ENCODE measurements around the gene CSNK2B. TPM values are rescaled to one million over a fixed set of nuclear protein-coding genes. Genes with fewer than 3 reads are reported as not detected.
"Not testable (repeated sequence)": the region's sequence is repeated elsewhere in the genome, so short reads cannot be mapped to it uniquely, and the experiment has no call there.

The CSNK2B gene
- total RNA-seq, 1 experiment from 2014 or later: 88.8 TPM

GRCh38 chr6:31691078-31691463 lies 25.2 kb downstream of the CSNK2B start:
- DNase-seq: no peak
- no peaks in the 10 kb centered on the region for H3K27me3 ChIP-seq
- H3K9me3 ChIP-seq: no peaks in the 10 kb centered on the region
- no peaks in the 10 kb centered on the region for H3K36me3 ChIP-seq
- no peak overlapping the region for H3K4me3 ChIP-seq

DNA sequence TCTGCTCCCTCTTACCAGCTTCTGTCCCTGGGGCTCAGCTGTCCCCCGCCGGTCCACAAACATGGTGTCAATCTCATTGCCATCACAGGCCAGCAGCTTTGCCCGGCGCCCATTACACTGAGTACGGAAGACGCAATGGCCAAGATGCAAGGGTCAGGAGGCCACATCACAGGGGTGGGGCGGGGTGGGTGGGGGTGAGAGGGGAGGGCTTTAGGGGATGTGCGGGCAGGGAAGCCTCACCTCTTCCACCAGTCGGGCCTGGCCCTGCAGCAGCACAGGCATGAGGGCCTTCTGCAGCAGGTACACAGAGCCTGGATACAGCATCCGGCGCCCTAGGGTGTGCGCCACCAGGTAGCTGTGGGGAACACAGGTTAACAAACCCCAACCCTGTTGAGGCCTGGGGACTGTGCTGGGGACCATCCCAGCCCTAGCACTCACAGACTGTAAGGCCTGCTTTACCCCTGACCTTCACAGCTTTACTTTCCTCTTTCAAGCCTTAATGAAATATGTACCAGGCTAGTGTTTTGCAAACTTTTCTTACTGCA lies 25.8 kb downstream of the CSNK2B start:
- DNase-seq: no peak
- Histone ChIP-seq H3K36me3 (no peaks in the 10 kb centered on the region), H3K27me3 (no peaks in the 10 kb centered on the region), H3K4me3 (no peak overlapping the region), H3K9me3 (no peaks in the 10 kb centered on the region)

DNA sequence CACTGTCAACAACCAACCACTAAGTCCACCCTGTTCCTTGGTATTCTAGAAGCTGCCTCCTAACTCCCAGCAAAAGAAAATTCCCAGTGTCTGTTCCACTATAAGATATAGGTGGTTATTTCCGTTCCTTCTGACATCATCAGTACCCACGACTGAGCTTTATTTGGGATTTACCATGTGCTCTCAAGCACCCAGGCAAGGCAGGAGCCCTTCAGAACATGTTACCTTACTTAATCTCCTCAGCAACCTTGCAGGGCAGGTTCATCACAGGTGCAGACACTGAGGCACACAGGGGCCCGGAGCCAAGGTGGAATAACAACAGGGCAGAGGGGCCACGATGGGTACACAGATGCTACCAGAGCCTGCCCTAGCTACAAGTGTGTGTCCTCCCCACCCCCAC lies 26.5 kb downstream of the CSNK2B start:
- Histone ChIP-seq H3K27me3 (no peaks in the 10 kb centered on the region), H3K36me3 (no peaks in the 10 kb centered on the region), H3K4me3 (no peak overlapping the region), H3K9me3 (no peaks in the 10 kb centered on the region)
- DNase-seq: no peak

GRCh38 chr6:31692886-31693285 lies 27.0 kb downstream of the CSNK2B start:
- Histone ChIP-seq H3K36me3 (no peaks in the 10 kb centered on the region), H3K4me3 (no peak overlapping the region), H3K27me3 (no peaks in the 10 kb centered on the region), H3K9me3 (no peaks in the 10 kb centered on the region)
- DNase-seq: no peak

DNA sequence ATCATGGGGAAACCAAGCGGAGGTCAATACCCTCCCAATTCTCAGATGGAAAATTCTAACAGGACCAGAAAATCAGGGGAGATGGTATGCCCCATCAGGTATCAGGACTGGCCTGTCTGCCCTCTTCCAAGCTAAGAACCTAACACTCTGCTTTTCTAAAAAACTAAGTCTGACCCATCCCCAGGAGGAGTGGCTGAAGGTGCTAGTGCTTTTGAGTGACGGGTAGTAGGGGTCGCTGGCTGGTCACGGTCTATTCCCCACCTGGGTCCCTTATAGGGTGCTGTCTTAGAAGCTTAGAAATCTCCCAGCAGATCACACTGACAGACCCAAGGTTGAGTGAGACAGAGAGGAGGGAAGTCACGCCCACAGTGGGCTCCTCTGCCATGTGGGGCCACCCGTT lies 27.7 kb downstream of the CSNK2B start:
- H3K9me3 ChIP-seq: no peaks in the 10 kb centered on the region
- H3K36me3 ChIP-seq: no peaks in the 10 kb centered on the region
- no peak for DNase-seq
- H3K4me3 ChIP-seq: no peak overlapping the region
- no peaks in the 10 kb centered on the region for H3K27me3 ChIP-seq

- Histone ChIP-seq H3K27me3 (no peaks in the 10 kb centered on the region), H3K4me3 (no peak overlapping the region), H3K36me3 (no peaks in the 10 kb centered on the region), H3K9me3 (no peaks in the 10 kb centered on the region)
- peak; percentile 9 for DNase-seq
Measured at GRCh38 chr6:31697555-31697954, 31.7 kb downstream of the CSNK2B start.

DNA sequence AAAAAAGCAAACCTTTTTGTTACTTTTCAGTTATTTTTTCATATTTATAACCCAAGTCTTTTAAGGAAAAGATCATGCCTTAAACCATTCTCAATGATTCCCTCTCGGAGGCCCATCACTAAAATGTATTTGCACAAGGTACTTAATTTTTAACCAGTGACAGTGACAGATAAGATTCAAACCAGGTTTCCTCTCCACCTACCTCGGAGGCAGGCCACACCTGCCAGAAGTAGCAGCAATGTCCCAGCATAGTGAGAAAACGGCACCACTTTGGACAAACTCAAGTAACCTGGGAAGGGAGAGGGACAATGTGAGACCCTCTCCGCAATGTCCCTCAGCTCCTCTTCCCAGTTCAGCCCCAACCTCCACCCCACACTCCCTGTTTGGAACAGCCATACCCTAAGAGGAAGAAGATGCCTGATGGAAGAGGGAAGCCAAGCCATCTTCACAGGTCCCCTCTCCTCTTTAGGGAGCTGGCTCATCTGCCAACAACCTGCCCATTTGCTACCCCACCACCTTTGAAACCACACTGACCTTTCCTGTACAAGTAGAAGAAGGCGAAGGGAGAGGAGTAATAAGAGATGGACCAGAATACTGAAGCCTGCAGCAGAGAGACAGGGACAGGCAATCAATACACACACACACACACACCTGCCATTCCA lies 35.0 kb downstream of the CSNK2B start:
- Histone ChIP-seq H3K9me3 (no peaks in the 10 kb centered on the region), H3K27me3 (no peaks in the 10 kb centered on the region), H3K36me3 (no peaks in the 10 kb centered on the region), H3K4me3 (no peak overlapping the region)
- DNase-seq: no peak

GRCh38 chr6:31701666-31702404 lies 36.0 kb downstream of the CSNK2B start:
- H3K36me3 ChIP-seq: no peaks in the 10 kb centered on the region
- H3K4me3 ChIP-seq: peak overlapping the region; percentile 91
- DNase-seq: no peak
- no peaks in the 10 kb centered on the region for H3K9me3 ChIP-seq
- no peaks in the 10 kb centered on the region for H3K27me3 ChIP-seq

DNA sequence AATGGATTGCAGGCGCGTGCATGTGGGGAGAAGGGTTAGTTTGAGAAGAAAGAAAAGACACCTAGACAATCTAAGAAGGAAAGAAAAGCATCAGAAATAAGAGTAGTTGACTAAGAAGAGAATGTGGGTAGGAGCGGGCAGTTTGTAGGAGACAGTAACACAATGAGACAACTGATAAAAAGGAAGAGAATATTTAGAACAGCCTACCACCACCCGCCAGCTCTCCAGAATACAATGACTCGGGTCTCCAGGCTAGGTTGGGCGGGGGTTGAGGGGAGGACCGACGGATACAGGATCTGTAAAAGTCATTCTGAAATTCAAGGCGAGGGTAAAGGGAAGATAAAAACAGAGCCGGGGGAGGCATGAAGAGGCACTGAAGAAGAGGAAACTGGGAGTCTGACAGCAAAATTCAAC lies 36.5 kb downstream of the CSNK2B start:
- Histone ChIP-seq H3K4me3 (peak overlapping the region; percentile 91), H3K27me3 (no peaks in the 10 kb centered on the region), H3K36me3 (no peaks in the 10 kb centered on the region), H3K9me3 (no peaks in the 10 kb centered on the region)
- DNase-seq: peak; percentile 4

DNA sequence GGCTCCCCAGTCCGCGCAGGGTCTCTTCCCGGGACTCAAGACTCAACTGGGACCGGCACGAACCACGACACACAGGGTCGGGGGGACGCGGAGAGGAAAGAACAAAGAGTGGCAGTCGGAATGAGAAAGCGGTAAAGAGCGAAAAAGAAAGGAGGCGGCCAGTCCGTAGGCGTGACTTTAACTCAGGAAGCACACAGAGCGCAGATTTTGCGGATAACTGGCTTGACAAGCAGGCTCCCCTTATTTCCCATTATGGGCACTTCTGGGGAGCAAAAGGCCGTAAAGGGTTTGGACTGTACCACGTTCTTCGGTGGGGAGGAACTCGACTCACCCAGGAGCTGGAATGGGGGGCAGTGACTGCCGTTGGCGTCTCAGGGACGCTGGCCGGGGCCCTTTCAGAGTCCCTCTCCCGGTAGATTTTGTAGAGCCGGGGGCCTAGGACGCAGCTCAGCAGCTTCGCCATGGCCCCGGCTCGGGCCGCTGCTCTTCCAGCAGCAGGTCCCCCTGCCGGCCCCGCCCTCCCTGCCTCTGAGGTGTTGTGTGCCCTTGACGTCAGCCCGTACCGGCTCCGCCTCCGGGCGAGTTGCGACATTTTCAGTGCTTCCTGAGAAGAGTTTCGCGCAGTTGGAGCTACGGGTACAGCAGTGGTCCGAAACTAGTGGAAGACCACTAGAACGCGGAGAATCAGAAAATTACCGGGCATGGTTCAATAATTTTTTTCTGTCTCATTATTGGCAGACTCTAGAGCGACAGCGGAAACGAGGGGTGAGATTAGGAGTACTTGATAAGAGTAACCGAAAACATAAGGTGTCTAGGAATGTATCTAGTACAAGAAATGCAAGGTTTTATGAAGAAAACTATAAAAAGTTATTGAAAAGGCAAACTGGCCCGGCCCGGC lies 37.2 kb downstream of the CSNK2B start, which contains the start of gene ABHD16A:
TSS of gene ABHD16A (minus strand) at position 506 of the 898 bp plus-strand sequence. CDS start at position 463, 43 bp downstream.
- Histone ChIP-seq H3K27me3 (no peaks in the 10 kb centered on the region), H3K9me3 (no peaks in the 10 kb centered on the region), H3K36me3 (no peaks in the 10 kb centered on the region), H3K4me3 (peak within 1 kb of the TSS; percentile 91)
- DNase-seq: peak; percentile 96

- no peak for DNase-seq
- no peak overlapping the region for H3K4me3 ChIP-seq
- H3K9me3 ChIP-seq: no peaks in the 10 kb centered on the region
- no peaks in the 10 kb centered on the region for H3K27me3 ChIP-seq
- H3K36me3 ChIP-seq: no peaks in the 10 kb centered on the region
Measured at GRCh38 chr6:31705931-31706330, 40.1 kb downstream of the CSNK2B start.

DNA sequence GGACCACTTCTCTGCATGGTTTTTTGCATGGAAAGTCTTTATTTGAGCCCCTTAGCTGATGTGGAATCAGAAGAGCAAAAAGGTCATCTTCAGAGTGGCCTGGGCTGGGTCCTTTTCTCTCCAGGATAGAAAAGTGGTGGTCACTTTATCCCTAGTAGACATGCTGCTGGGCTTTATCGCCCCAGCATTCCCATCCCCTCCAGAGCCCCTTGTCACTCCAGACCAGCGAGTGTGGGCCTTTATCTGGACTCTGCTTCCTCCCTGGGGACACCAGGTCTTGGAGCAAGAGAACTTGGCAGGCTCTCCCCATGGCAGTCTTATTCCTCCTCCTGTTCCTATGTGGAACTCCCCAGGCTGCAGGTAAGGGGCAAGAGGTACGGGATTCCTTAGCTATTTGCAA lies 40.7 kb downstream of the CSNK2B start, which contains the start of gene LY6G6F:
TSS of gene LY6G6F (plus strand) at position 268 of the 400 bp plus-strand sequence. CDS start at position 309, 41 bp downstream.
- no peaks in the 10 kb centered on the region for H3K9me3 ChIP-seq
- no peaks in the 10 kb centered on the region for H3K36me3 ChIP-seq
- no peak within 1 kb of the TSS for H3K4me3 ChIP-seq
- no peak for DNase-seq
- H3K27me3 ChIP-seq: no peaks in the 10 kb centered on the region

- Histone ChIP-seq H3K4me3 (no peak overlapping the region), H3K36me3 (no peaks in the 10 kb centered on the region), H3K9me3 (no peaks in the 10 kb centered on the region), H3K27me3 (no peaks in the 10 kb centered on the region)
- DNase-seq: no peak
Measured at GRCh38 chr6:31707701-31708100, 41.8 kb downstream of the CSNK2B start.

DNA sequence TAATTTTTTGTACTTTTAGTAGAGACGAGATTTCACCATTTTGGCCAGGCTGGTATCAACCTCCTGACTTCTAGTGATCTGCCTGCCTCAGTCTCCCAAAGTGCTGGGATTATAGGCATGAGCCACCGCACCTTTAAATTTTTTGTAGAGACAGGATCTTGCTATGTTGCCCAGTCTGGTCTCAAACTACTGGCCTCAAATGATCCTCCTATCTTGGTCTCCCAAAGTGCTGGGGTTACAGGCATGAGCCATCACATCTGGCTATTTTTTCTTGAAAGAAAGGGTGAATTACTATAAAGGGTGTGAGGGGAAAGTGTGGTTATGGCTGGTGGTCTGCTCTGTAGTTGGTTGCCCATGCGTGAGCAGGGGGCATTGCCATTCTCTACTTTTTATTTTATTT lies 42.3 kb downstream of the CSNK2B start:
- Histone ChIP-seq H3K27me3 (no peaks in the 10 kb centered on the region), H3K4me3 (no peak overlapping the region), H3K9me3 (no peaks in the 10 kb centered on the region), H3K36me3 (no peaks in the 10 kb centered on the region)
- no peak for DNase-seq

- H3K4me3 ChIP-seq, H3K36me3 ChIP-seq, H3K9me3 ChIP-seq, DNase-seq, H3K27me3 ChIP-seq: not testable (repeated sequence)
Measured at GRCh38 chr6:31709157-31709556, 43.3 kb downstream of the CSNK2B start.

GRCh38 chr6:31710523-31711219 lies 44.8 kb downstream of the CSNK2B start:
- H3K9me3 ChIP-seq: no peaks in the 10 kb centered on the region
- no peak for DNase-seq
- no peaks in the 10 kb centered on the region for H3K27me3 ChIP-seq
- no peaks in the 10 kb centered on the region for H3K36me3 ChIP-seq
- H3K4me3 ChIP-seq: no peak overlapping the region

All from MG63 (cell line).